Caco-2 (cell line): ENCODE measurements around the gene NOSIP. TPM values are rescaled to one million over a fixed set of nuclear protein-coding genes. Genes with fewer than 3 reads are reported as not detected.

Source experiments
- BruUV-seq: library from RNA; stranded (reverse); fragments of 400-500 nt; replicated peaks from 2 replicates; lab custom pipeline; 2021; lab: Mats Ljungman, UMichigan
- CTCF ChIA-PET: fragments of 300-600 bp; sonication (Branson Sonifier 250); formaldehyde crosslinking; loops from one replicate; lab custom pipeline; 2022; ENCODE audit warnings: antibody characterized with exemption; lab: Charles Lee
- POLR2A ChIA-PET: fragments of 300-600 bp; sonication (Branson Sonifier 250); formaldehyde crosslinking; loops from one replicate; lab custom pipeline; 2022; ENCODE audit warnings: antibody characterized with exemption; lab: Charles Lee
- DNase-seq, 2 experiments: peaks; one replicate each; pipeline versions ENCODE4 v3.0.0 to v3.0.0-alpha.2; 2020 to 2022
- H3K27me3 ChIP-seq: replicated peaks from 2 replicates; pipeline ENCODE4 v1.6.0; 2011; ENCODE audit warnings: low read length; ENCODE audit not compliant: control insufficient read depth, insufficient read depth
- H3K36me3 ChIP-seq: 2 replicates; pipeline ENCODE4 v1.5.1; 2011; ENCODE audit warnings: low read length; ENCODE audit not compliant: control insufficient read depth, insufficient read depth
- H3K4me1 ChIP-seq: fragments of 250-450 bp; sonication (Bioruptor Pico); 2 replicates; pipeline ENCODE4 v1.5.1; 2020; ENCODE audit warnings: mild to moderate bottlenecking
- H3K4me3 ChIP-seq: 2 replicates; pipeline ENCODE4 v1.5.1; 2011; ENCODE audit warnings: low read depth, mild to moderate bottlenecking, control low read depth, low read length
- H3K9me3 ChIP-seq: fragments of 250-450 bp; sonication (Bioruptor Pico); 2 replicates; pipeline ENCODE4 v1.5.1; 2020; ENCODE audit warnings: mild to moderate bottlenecking, moderate library complexity
- H3K27ac Mint-ChIP-seq: one replicate; pipeline ENCODE4 v1.8.0; 2022; ENCODE audit warnings: mixed read lengths; ENCODE audit not compliant: unreplicated experiment
- H3K27me3 Mint-ChIP-seq: one replicate; pipeline ENCODE4 v1.8.0; 2022; ENCODE audit warnings: mixed read lengths; ENCODE audit not compliant: insufficient read depth, unreplicated experiment
- H3K36me3 Mint-ChIP-seq: one replicate; pipeline ENCODE4 v1.8.0; 2022; ENCODE audit warnings: mild to moderate bottlenecking, mixed read lengths; ENCODE audit not compliant: insufficient read depth, unreplicated experiment
- H3K4me1 Mint-ChIP-seq: one replicate; pipeline ENCODE4 v1.8.0; 2022; ENCODE audit warnings: low read depth, mixed read lengths; ENCODE audit not compliant: unreplicated experiment
- H3K4me3 Mint-ChIP-seq: one replicate; pipeline ENCODE4 v1.8.0; 2022; ENCODE audit warnings: mild to moderate bottlenecking, moderate library complexity, mixed read lengths; ENCODE audit not compliant: unreplicated experiment
- H3K9me3 Mint-ChIP-seq: one replicate; pipeline ENCODE4 v1.8.0; 2022; ENCODE audit warnings: mixed read lengths; ENCODE audit not compliant: unreplicated experiment
- CTCF ChIP-seq, 2 experiments: fragments of 200-600 bp in 1 of 2; IDR thresholded peaks; 1 replicate in 1 of 2; 2 replicates in 1 of 2; pipeline versions ENCODE4 v1.5.1 to v1.8.0; 2011 to 2022; ENCODE audit warnings: antibody characterized with exemption in 1 of 2, control low read depth in 1 of 2, inconsistent platforms in 1 of 2, low read depth in 1 of 2, low read length in 1 of 2, mild to moderate bottlenecking in 1 of 2, moderate library complexity in 1 of 2; ENCODE audit not compliant: insufficient read depth in 1 of 2, severe bottlenecking in 1 of 2, unreplicated experiment in 1 of 2
- intact Hi-C: fragments of 100-400 bp; cut with micrococcal nuclease; formaldehyde crosslinking; loops from one replicate; pipeline ENCODE4 v1.10.0; 2022; ENCODE audit not compliant: unreplicated experiment
- total RNA-seq: library from RNA; stranded (reverse); gene quantifications from 2 replicates; pipeline ENCODE4 v1.2.3, GENCODE V29; 2022

NOSIP gene
- total RNA-seq, 1 experiment from 2014 or later = 74.7 TPM

GRCh38 chr19:49507803-49508494, 72.4 kb downstream of the NOSIP start:
- Mint-ChIP-seq H3K9me3 (no peaks in the 10 kb centered on the region), H3K36me3 (no peaks in the 10 kb centered on the region), H3K27me3 (no peaks in the 10 kb centered on the region), H3K4me1 (peaks cover 16% of the 10 kb centered on the region), H3K4me3 (no peak overlapping the region), H3K27ac (no peak overlapping the region)
- H3K36me3 ChIP-seq = no peaks in the 10 kb centered on the region
- no TSS peak for BruUV-seq
- no peaks in the 10 kb centered on the region for H3K9me3 ChIP-seq
- no peaks in the 10 kb centered on the region for H3K27me3 ChIP-seq
- TF ChIP-seq CTCF (IDR thresholded peaks at IDR 0.05; ENCODE audit: insufficient read depth in 1 of 2, low read depth in 1 of 2, low read length in 1 of 2, severe bottlenecking in 1 of 2, unreplicated experiment in 1 of 2) = no peak
- no peak overlapping the region for H3K4me3 ChIP-seq
- peaks cover 12% of the 10 kb centered on the region for H3K4me1 ChIP-seq
- ChIA-PET POLR2A (no interaction called here), CTCF (interaction anchor here (0.6 to 3.1 kb wide), 3 partner anchors 38 to 61 kb away, joined by 3 to 62 read pairs (median 3); no protein-coding TSS in a partner anchor)
- no peak for DNase-seq
- intact Hi-C loops = no loop called here

- Histone ChIP-seq H3K4me1 (peaks cover 2% of the 10 kb centered on the region; the same call in 1 of the 2 replicates), H3K27me3 (no peaks in the 10 kb centered on the region), H3K4me3 (no peak overlapping the region), H3K36me3 (no peaks in the 10 kb centered on the region), H3K9me3 (no peaks in the 10 kb centered on the region)
- H3K4me3 Mint-ChIP-seq = no peak overlapping the region
- no peaks in the 10 kb centered on the region for H3K36me3 Mint-ChIP-seq
- no peaks in the 10 kb centered on the region for H3K9me3 Mint-ChIP-seq
- H3K4me1 Mint-ChIP-seq = peaks cover 7% of the 10 kb centered on the region
- ChIA-PET POLR2A (interaction anchor here (1.0 kb wide), 1 partner anchor 40 kb away, joined by 6 read pairs; no protein-coding TSS in a partner anchor), CTCF (interaction anchor here (0.5 to 3.3 kb wide), 10 partner anchors 11 to 260 kb away, joined by 3 to 62 read pairs (median 4); no protein-coding TSS in a partner anchor)
- BruUV-seq = no TSS peak
- TF ChIP-seq CTCF (IDR thresholded peaks at IDR 0.05; ENCODE audit: insufficient read depth in 1 of 2, low read depth in 1 of 2, low read length in 1 of 2, severe bottlenecking in 1 of 2, unreplicated experiment in 1 of 2) = peak; percentile 93 to 96
- intact Hi-C loops = loop anchor here (1.0 kb wide), 3 partner anchors 41 to 174 kb away; no protein-coding TSS in a partner anchor
- H3K27me3 Mint-ChIP-seq = no peaks in the 10 kb centered on the region
- no peak overlapping the region for H3K27ac Mint-ChIP-seq
- DNase-seq = peak; percentile 84
These were observed 73.7 kb downstream of the NOSIP start for GRCh38 chr19:49506575-49507105.

Other genes with a start within 250 kb of the NOSIP start
- not detected in 2 replicates for gene CD37, start 245.2 kb downstream of the NOSIP start, total RNA-seq
- 8.6 and 8.8 TPM in 2 replicates for gene TEAD2, start 218.1 kb downstream of the NOSIP start, total RNA-seq
- gene DKKL1, start 216.7 kb downstream of the NOSIP start, total RNA-seq = not detected in 2 replicates
- 0.56 and 1.00 TPM in 2 replicates for gene KASH5, start 192.3 kb downstream of the NOSIP start, total RNA-seq
- not detected in 2 replicates for gene PTH2, start 157.1 kb downstream of the NOSIP start, total RNA-seq
- gene GFY, start 155.2 kb downstream of the NOSIP start, total RNA-seq = 0.25 TPM in 1 of 2 replicates, not detected in the other
- 0.21 and 0.36 TPM in 2 replicates for gene SLC17A7, start 139.0 kb downstream of the NOSIP start, total RNA-seq
- 150 and 167 TPM in 2 replicates for gene PIH1D1, start 128.7 kb downstream of the NOSIP start, total RNA-seq
- gene ALDH16A1, start 127.3 kb downstream of the NOSIP start, total RNA-seq = 42.1 and 45.0 TPM in 2 replicates
- 2.1 and 2.4 TPM in 2 replicates for gene FLT3LG, start 106.3 kb downstream of the NOSIP start, total RNA-seq
- 2,726 and 2,880 TPM in 2 replicates for gene RPL13A, start 92.9 kb downstream of the NOSIP start, total RNA-seq
- 2,065 and 2,191 TPM in 2 replicates for gene RPS11, start 84.1 kb downstream of the NOSIP start, total RNA-seq
- gene FCGRT, start 67.9 kb downstream of the NOSIP start, total RNA-seq = 135 and 136 TPM in 2 replicates
- 6.6 and 7.0 TPM in 2 replicates for gene RCN3, start 52.6 kb downstream of the NOSIP start, total RNA-seq
- gene PRRG2, start 760 bp upstream of the NOSIP start, total RNA-seq = 7.7 and 8.4 TPM in 2 replicates
- 38.8 and 40.5 TPM in 2 replicates for gene PRR12, start 10.6 kb upstream of the NOSIP start, total RNA-seq
- gene RRAS, start 59.6 kb upstream of the NOSIP start, total RNA-seq = 10.6 and 11.3 TPM in 2 replicates
- 83.4 and 89.5 TPM in 2 replicates for gene SCAF1, start 61.7 kb upstream of the NOSIP start, total RNA-seq
- gene IRF3, start 85.3 kb upstream of the NOSIP start, total RNA-seq = 125 and 131 TPM in 2 replicates
- gene BCL2L12, start 85.4 kb upstream of the NOSIP start, total RNA-seq = 103 and 111 TPM in 2 replicates
- gene PRMT1, start 96.7 kb upstream of the NOSIP start, total RNA-seq = 326 and 343 TPM in 2 replicates
- 8.5 and 10.4 TPM in 2 replicates for gene ADM5, start 109.0 kb upstream of the NOSIP start, total RNA-seq
- 1.9 and 2.0 TPM in 2 replicates for gene CPT1C, start 110.6 kb upstream of the NOSIP start, total RNA-seq
- not detected in 2 replicates for gene TSKS, start 182.8 kb upstream of the NOSIP start, total RNA-seq
- 107 and 126 TPM in 2 replicates for gene AP2A1, start 186.4 kb upstream of the NOSIP start, total RNA-seq
- gene FUZ, start 232.7 kb upstream of the NOSIP start, total RNA-seq = 0.75 and 0.93 TPM in 2 replicates
- gene MED25, start 237.7 kb upstream of the NOSIP start, total RNA-seq = 102 and 104 TPM in 2 replicates